ENCODE measurements around the gene ADK. TPM values are rescaled to one million over a fixed set of nuclear protein-coding genes. Genes with fewer than 3 reads are reported as not detected.

ADK gene
- total RNA-seq, 1 experiment from 2014 or later: 26.8 TPM

DNA sequence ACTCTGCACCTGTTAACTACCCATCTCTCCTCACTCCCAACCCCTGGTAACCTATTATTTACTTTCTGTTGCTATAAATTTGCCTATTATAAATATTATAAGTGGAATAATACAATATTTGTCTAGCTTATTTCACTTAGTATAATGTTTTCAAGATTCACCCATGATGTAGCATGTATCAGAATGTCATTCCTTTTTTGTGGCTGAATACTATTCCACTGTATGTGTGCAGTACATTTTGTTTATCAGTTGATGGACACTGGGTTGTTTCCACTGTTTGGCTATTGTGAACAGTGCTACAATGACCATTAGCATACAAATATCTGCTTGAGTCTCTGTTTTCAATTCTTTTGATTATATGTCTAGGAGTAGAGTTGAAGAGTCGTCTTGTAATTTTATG lies 582.6 kb downstream of the ADK start:
- H2BK5ac ChIP-seq (ENCODE audit: insufficient read length, low read length): no peak overlapping the region
- no peak overlapping the region for H3K4me2 ChIP-seq (ENCODE audit: insufficient read depth, insufficient read length, low read length)

More for the DNA sequence above, 582.6 kb downstream of the ADK start:
- H3K18ac ChIP-seq (ENCODE audit: insufficient read length, low read depth, low read length): no peak overlapping the region
- H3T11ph ChIP-seq (ENCODE audit: low read length): no peak overlapping the region
- no CpG with 5 or more reads among the region's 1 CpG for WGBS (ENCODE audit: extremely low coverage, insufficient read length, low lambda C conversion rate)
- Mint-ChIP-seq H3K9me3 (peaks cover 13 to 15% of the 10 kb centered on the region in 2 experiments; a peak in 4 of 5 replicates), H3K4me1 (peaks cover 18 to 19% of the 10 kb centered on the region in 2 experiments), H3K27me3 (ENCODE audit: low read depth) (peaks cover 1% of the 10 kb centered on the region; the same call in 1 of the 2 replicates), H3K36me3 (ENCODE audit: insufficient read depth in 1 of 3, low read depth in 3 of 3) (peaks cover 5 to 28% (median 7%) of the 10 kb centered on the region in 3 experiments), H3K4me3 (no peak overlapping the region), H3K27ac (no peak overlapping the region)
- no peak overlapping the region for H4K91ac ChIP-seq (ENCODE audit: insufficient read length, low read depth, low read length)
- no peak overlapping the region for H2BK12ac ChIP-seq (ENCODE audit: insufficient read length, low read depth, low read length)
- no peak overlapping the region for H3K56ac ChIP-seq (ENCODE audit: insufficient read length, low read depth, low read length)
- H3K27me3 ChIP-seq (ENCODE audit: insufficient read depth, low read length): no peaks in the 10 kb centered on the region
- no peaks in the 10 kb centered on the region for H3K79me2 ChIP-seq (ENCODE audit: insufficient read depth, low read length)
- H3K79me1 ChIP-seq (ENCODE audit: insufficient read depth, low read depth, low read length, poor library complexity, severe bottlenecking): no peaks in the 10 kb centered on the region
- H2AK5ac ChIP-seq (ENCODE audit: insufficient read length, low read length): no peak overlapping the region
- H3K14ac ChIP-seq (ENCODE audit: insufficient read depth, low read length): no peak overlapping the region
- no peaks in the 10 kb centered on the region for H3K9me3 ChIP-seq (ENCODE audit: control insufficient read depth, low read depth, low read length)
- H3K27ac ChIP-seq (ENCODE audit: insufficient read length, low read depth, low read length): no peak overlapping the region
- peaks cover 2% of the 10 kb centered on the region; the same call in 1 of the 2 replicates for H3K4me1 ChIP-seq (ENCODE audit: insufficient read depth, low read length)
- H4K5ac ChIP-seq (ENCODE audit: insufficient read length, low read depth, low read length): no peak overlapping the region
- no peak overlapping the region for H2BK15ac ChIP-seq (ENCODE audit: low read depth, low read length)
- no peak overlapping the region for H3K4ac ChIP-seq (ENCODE audit: low read depth, low read length)
- H4K8ac ChIP-seq (replicated peaks; ENCODE audit: insufficient read length, low read depth, low read length): no peak overlapping the region
- H3K23ac ChIP-seq (ENCODE audit: insufficient read length, low read depth, low read length): no peak overlapping the region
- H2AFZ ChIP-seq (ENCODE audit: low read length): no peak overlapping the region
- H2BK120ac ChIP-seq (ENCODE audit: low read depth, low read length, poor library complexity, severe bottlenecking): no peak overlapping the region
- no peak overlapping the region for H3K9ac ChIP-seq (ENCODE audit: extremely low read depth, insufficient read length, low read length)
- TF ChIP-seq, protein P1, sequence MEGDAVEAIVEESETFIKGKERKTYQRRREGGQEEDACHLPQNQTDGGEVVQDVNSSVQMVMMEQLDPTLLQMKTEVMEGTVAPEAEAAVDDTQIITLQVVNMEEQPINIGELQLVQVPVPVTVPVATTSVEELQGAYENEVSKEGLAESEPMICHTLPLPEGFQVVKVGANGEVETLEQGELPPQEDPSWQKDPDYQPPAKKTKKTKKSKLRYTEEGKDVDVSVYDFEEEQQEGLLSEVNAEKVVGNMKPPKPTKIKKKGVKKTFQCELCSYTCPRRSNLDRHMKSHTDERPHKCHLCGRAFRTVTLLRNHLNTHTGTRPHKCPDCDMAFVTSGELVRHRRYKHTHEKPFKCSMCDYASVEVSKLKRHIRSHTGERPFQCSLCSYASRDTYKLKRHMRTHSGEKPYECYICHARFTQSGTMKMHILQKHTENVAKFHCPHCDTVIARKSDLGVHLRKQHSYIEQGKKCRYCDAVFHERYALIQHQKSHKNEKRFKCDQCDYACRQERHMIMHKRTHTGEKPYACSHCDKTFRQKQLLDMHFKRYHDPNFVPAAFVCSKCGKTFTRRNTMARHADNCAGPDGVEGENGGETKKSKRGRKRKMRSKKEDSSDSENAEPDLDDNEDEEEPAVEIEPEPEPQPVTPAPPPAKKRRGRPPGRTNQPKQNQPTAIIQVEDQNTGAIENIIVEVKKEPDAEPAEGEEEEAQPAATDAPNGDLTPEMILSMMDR (conservative IDR thresholded peaks at IDR 0.05): no peak
- H2BK20ac ChIP-seq (ENCODE audit: low read depth, low read length, poor library complexity, severe bottlenecking): no peak overlapping the region
- DNase-seq: no peak
- H4K20me1 ChIP-seq (ENCODE audit: control insufficient read depth, insufficient read depth, insufficient read length): no peaks in the 10 kb centered on the region
- no peaks in the 10 kb centered on the region for H3K23me2 ChIP-seq (ENCODE audit: insufficient read length, low read depth, low read length, poor library complexity, severe bottlenecking)
